G401.6 (cell line): ENCODE data around the gene DAAM1.

Experiments used
- FAIRE-seq: peaks from 2 replicates; lab custom pipeline; 2012; peaks lifted over from hg19 to GRCh38; lab: Jason Lieb, UNC

Gene DAAM1

DNA sequence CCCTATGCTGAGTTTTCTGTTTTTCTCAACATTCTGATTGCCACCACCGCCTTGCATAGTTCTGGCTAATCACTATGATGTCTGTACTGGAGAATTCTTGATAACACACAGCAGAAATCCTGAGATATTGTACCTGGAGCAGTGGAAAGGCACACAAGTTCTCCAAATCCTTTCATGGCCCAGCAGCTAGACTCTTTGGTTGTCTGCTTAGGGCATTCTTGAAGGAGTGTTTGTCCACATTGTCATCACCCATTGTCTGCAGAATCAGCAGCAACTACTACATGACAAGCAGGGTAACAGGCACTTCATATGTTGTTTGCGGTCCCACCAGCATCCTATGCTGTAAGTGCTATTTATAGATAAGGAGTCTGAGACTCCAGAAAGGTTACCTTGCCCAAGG is 128.9 kb downstream of the DAAM1 start:
- FAIRE-seq: no peak

DNA sequence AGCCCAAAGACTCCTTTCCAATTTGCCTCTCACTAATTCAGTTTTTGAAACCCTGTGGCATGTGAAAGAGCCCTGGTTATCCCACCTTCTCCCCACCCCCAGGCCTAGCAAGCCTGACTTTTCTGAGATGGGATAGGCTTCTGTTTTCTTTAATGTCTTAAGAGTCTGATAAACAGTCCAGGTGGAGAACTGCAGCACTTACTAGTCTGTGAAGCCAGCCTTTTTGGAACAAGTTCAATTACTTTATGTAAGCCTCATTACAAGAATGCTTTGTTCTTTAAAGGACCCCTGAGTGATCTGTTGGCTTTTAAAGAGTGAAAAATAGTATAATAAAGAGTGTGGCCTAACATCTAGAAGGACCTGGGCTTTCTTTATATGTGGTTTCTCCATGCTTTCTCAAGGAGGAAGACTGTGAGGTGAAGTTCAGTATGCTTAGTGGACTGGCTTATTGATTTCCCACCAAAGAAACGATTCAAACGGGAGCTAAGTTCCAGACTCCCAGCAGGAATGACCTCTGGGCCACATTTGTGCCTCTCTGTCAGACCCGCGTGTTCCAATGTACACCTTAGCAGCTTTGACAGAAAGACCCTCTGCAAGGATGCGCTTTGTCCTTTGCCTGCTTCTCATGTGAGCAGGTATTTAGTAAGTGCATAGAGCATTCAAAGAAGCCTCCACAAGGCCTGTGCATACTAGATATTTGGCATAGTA is 129.5 kb downstream of the DAAM1 start:
- FAIRE-seq: no peak

DNA sequence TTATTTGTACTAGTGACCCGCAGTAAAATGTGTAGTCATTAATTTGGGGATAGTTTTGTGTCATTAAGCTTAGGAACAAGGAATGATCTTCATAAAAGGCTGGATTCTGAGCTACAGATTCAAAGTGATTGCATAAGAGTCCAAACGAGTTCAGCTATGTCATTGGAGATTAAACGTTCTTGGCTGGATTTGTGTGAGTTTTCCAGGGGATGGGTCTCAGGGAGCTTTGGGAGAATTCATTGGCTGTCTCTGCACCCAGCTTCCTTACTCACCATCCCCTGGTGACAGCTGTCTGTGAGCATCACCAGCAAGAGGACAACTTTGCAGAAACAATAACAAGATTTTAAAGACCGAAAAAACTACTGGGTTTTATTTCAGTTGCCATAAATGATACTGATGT is 130.4 kb downstream of the DAAM1 start:
- FAIRE-seq: no peak

DNA sequence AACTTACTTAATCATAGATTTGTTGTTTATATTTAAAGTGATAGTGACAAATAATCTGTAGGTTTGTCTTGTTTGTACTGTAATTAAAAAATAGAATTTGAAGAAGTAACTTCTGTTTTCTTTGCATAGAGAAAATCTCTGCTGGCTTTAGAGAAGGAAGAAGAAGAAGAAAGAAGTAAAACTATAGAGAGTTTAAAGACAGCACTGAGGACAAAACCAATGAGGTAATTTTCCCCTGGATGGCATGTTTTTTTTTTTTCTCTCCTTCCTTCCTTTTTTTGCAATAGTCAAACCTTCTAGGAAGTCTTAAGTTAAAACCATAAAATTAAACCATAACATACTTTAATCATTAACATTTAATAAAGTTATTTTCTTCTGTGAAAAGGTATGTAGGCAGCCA is 131.9 kb downstream of the DAAM1 start:
- no peak for FAIRE-seq

DNA sequence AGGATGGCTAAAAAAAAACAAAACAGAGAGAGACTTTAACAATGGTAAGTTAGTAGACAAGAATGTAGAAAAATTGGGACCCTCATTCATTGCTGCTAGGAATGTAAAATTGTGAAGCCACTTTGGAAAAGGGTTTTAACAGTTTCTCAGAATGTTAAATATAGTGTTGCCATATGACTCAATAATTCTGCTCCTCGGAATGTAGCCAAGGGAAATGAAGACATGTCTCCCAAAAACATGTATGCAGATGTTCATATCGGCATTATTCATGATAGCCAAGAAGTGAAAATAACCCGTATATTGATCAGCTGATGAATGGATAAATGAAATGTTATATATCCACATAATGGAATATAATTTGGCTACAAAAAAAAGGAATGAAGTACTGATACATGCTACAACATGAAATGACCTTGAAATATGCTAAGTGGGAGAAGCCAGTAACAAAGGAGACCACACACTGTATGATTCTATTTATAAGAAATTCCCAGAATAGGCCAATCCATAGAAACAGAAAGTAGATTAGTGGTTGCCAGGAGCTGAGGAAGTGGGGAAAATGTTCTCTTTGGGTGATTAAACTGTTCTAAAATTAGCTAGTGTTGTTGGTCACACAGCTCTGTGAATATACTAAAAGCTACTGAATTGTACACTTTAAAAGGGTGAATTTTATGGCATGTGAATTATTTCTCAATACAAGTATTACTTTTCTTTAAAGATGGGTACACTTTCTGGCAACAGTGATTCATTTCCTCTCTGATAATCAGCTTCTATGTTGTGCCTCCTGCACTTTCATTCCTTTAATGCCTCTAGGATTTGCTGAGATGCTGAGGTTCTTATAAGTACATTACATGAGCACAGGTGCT is 132.5 kb downstream of the DAAM1 start:
- FAIRE-seq: no peak

DNA sequence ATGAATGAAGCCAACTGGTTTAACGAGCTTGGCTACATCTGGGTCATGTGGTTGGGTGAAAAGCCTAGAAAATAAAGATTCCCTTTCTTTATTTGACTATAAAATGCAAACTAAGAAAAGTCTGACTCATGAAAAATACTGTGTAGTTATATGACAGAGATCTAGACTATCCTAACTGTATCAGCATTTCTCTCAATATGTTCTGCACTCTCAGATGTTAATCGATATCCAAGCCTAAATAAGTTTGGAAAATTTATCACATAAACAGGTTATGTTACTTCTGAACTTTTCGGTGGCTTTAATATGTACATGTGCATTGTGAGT is 133.1 kb downstream of the DAAM1 start:
- FAIRE-seq: no peak

DNA sequence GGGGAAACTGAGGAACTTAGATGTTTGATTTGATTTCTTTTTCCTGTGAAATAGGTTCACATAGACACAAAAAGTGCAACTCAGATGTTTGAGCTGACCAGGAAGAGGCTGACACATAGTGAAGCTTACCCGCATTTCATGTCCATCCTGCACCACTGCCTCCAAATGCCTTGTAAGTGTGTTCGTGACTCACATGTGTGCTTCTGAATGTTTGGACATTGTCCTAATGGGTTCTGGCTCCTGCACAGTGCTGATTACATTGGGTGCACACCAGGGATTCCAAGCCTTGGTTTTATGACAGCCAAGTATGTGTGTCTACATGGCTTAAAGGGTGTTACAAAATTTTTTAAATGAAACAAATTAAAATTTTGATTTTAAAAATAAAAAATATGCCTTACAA is 137.4 kb downstream of the DAAM1 start:
- no peak for FAIRE-seq

DNA sequence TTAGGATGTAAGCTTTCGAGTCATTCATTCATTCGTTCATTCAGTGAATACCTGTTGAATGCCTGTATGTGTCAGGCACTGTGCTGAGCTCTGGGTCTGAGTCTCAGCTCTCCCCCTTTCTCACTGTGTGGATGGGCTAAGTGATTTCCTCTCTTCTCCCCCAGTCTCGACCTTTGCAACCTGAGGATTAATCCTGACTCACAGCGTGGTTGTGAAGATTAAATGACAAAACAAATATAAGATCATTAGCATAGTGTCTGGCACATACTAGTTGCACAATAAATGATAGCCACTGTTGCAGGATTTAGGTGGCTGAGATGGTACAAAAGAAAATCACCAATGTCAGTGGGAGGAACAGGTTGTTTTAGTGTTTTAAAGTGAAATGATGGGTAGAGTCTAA is 140.0 kb downstream of the DAAM1 start:
- FAIRE-seq: no peak

DNA sequence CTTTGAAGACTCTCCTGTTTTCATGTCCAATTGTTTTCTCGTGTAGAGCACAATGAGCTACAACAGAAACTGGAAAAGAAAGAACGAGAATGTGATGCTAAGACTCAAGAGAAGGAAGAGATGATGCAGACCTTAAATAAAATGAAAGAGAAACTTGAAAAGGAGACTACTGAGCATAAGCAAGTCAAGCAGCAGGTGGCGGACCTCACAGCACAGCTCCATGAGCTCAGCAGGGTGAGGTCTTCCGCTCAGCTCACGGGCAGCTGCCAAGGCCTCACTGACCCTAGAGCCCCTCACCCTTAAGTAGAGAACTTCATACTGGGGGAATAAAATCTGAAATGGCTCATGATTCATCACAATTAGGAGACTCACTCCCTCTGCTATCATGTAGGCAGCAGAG is 142.0 kb downstream of the DAAM1 start:
- FAIRE-seq: no peak

DNA sequence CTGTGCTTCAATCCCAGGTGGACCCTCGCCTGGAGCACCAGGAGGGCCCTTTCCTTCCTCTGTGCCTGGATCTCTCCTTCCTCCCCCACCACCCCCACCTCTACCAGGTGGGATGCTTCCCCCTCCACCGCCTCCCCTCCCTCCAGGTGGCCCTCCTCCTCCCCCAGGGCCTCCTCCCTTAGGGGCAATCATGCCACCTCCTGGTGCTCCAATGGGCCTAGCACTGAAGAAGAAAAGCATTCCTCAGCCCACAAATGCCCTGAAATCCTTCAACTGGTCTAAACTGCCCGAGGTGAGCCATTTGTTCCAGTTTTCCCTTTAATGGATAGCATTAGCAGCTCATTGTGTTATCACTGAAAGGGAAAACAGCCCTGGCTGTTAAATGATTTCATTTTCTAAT is 142.8 kb downstream of the DAAM1 start:
- no peak for FAIRE-seq

DNA sequence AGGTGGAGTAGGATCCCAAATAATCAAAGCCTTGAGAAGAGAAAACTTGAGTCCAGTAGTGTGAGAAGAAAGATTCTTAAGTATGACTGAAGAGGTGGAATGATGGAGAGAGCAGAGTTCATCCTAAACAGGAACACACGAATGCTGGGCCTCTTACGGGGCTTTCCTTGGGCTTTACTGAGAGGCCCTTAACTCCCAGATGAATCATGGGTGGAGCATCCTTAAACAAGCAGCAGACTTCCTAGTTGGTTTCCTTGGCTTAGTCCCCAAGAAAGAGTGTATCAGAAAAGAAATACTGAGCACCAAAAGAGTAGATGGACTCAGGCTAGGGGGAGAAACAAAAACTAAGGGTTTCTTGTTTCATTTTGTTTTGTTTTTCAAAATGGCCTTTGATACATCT is 144.3 kb downstream of the DAAM1 start:
- no peak for FAIRE-seq

DNA sequence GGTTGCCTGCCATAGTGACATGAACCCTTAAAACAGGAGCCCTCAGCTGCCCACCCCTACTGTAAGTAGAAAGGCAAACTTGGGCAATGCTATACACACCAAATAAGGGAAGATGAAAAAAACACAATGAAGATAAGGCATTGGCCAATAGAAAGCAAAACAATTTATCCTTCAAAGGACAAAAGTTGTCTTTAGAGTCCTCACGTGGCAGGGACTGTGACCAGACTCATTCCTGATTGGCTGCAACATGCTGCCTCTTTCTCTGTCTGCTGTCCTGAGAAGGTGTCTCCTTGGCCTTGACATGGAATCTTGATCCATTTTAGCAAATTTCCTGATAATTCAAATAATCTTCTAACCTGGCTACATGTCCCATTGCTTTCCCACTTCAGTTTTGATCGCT is 144.8 kb downstream of the DAAM1 start:
- FAIRE-seq: no peak

DNA sequence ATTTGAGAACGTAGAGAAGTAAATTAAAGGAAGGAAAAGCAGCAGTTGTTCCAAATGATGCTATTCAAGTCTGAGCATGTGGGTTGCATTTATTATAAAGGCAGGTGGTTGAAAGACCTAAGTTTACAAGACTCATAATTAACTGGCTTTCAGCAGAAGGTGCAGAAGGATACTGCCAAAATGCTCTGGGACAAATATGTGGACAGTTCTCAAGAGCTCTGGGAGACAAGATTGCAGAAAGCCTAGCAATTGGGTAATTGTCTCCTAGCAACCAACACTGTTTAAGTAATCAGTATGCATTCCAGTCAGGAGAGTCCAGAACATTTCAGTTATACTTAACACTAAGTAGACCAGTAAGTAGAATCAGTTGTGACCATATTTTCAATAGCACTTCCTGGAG is 145.2 kb downstream of the DAAM1 start:
- FAIRE-seq: no peak

DNA sequence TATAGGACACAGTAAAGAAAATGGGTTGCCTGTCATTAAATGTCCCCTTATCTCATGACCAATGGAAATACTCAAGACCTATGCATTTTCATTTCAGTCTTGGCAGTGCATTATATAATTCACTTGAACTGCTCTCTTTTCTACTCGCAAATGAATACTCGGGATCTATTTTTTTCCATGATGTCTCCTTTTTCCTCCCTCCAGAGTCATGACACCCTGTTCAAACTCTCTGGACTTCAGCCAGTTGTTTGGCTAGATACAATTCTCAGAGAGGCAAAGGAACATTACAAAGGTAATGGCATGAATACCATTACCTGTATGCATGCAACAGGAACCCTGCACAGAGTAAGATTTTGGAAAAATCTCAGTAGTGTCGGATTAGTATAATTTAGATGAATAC is 145.8 kb downstream of the DAAM1 start:
- no peak for FAIRE-seq

DNA sequence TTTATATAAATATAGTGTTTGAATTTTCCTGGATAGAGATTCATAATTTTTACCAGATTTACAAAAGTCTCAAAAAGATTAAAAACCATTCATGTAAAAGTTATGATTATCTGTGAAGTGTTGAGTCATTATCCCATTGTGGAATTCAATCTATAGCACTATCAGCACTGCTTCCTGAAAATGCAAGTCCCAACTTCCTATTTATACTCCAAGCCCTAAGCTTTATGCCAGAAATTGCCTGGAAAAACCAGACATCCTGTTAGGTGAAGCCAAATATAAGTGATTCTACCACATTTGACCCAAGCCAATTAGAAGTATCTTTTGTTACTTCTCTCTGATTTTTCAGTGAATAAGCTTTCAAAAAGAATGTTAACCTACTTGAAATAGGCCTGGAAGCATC is 147.6 kb downstream of the DAAM1 start:
- FAIRE-seq: no peak

DNA sequence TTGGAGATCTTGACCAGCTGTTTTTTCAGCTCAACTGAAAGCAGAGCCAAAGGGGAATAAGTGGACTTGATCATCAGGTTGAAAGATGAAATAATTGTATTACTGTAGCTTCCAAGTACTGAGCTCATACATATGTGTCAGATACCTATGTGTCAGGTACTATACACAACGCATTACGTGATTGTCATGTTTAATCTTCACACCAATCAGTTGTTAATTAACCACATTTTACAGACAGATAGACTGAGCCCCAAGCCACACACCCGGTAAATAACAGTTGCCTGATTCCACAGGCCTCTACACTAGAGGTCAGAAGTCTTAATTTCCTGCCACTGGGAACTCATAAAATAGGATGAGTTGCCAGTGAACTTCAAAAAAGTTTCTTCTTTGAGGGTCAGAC is 148.2 kb downstream of the DAAM1 start:
- no peak for FAIRE-seq

DNA sequence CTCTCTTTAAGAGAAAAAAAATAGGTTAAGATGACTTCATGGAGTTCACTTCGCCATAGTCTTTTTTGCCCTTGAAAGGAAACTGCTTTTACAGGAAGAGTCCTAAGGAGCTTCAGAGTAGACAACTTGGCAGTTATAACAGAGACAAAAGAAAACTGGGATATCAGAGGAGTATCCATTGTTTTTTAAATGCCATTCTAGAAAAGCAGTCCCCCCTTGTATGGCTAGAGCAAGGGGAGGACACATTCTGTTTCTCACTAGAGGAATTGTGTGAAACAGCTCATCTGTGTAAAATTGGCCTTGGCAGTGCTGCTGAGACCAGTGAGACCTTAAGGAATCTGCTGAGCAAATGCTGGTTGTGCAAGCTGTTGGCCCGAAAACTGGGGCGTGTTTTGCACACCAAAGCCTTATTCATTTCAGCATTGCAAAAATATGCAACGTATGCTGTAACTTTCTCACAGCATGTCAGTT is 148.7 kb downstream of the DAAM1 start:
- FAIRE-seq: no peak

DNA sequence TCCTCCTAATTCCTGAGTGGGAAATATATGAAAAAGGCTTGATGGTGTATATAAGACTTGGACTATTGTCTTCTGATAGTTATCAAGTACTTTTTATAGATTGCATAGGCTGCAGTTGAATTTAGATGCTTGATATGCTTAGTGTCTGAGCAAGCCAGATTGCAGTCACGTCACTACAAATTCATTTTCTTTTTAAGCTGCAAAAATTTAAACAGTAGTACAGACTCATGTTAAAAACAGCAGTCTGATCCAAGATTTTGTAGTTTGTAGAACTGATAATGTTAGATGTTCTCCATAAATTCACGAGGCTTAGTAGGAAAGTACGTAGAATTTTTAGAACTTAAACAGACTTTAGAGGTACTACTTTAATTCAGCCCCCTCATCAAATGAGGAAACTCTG is 150.3 kb downstream of the DAAM1 start:
- no peak for FAIRE-seq

DNA sequence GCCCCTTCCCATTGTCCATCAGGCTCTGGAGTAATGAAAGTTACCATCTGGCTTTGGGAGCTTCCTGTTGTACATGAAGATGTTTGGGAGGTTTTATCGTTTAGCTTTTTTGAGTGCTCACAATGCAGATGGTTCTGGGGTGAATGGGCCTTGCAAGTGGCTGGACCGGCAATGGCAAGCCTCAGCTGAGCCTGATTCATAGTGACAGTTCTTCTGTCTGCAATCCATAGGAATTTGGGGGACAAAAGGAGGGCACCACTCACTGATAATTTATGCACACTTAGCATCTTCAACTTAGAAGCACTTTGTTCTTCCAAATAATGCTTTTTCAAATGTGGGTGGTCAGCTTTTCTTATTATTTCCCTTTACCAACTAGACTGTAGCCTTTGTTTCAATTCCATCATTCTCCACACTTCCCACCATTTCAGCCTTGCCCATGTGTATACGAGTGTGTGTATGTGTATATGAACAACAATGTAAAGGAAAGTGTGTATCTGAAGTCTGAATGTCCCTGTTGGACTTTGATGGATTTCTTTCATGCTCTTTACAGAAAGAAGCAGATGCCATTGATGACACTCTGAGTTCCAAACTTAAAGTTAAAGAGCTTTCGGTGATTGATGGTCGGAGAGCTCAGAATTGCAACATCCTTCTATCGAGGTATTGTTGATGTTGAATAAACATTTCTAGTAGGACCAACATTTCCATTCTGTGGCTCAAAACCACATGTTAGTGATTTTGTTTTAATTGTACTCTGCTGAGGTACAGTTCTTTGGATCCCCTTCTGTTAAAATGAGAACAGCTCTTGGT is 151.3 kb downstream of the DAAM1 start:
- no peak for FAIRE-seq

DNA sequence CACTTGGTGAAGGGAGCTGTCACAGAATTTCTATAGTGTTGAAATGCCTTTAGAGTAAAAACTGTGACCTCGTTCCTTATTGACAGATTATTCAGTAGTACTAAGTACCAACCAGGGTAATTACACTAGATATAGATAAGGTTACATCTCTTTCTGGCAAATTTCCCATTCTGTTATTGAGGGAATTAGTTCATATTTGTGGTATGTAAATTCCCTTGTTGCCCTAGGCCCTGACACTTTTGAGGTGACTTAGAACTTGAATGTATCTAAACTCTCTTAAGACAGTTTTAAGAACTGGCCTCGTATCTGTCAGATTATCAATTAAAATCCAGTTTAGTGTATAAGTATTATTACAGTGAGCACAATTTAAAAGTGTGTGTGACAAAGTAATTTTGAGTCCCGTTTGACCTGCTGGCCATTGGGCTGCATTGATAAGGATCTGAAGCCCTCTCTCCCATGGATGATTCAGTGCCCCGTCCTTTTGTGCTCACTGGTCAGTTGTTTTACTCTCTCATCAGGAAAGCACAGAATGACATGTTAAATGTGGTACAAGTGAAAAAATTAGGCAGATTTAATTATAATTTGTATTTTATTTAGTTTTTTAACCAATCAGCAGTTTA is 153.5 kb downstream of the DAAM1 start:
- FAIRE-seq: no peak

DNA sequence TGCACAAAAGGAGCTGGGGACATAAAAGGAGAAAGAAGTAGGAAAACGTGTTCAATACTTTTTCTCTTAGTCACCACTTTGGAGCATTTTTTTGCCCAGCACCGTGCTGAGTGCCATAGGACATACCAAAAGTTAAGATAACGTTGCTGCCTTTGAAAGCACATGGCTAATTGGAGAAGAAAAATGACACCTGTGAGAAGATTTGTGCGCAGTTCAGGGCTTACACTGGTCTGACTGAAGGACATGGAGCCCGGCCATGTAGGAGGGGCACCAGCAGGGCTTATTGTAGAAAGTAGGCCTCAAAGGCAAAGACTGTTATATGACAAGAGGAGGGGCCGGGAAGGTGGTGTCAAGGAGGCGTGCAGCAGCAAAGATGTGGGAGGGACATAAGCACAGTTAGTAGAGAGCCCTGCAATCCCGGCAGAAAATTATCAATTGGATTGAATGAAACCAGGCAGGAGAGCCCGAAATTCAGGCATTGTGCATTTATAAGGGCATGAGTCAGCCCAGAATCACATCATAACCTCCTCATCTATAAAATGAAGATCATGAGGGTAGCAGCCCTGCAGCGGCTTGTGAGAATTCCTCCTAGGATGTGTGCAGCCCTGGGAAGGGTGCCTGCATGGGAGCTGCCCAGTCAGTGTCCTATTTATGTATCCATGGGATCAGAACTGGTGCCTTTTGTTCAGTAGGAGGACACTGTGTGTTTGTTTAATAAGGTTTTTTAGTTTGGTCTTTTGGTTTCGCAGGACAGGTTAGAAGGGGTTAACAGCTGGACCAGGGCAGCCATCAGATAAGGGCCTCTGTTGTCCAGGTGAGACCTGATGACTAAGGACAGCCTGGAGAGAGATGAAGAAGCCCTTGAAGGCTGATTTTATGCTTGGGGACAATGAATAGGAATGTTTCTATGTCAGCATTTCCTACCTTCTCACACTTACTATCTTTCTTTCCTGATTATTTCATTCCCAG is 154.3 kb downstream of the DAAM1 start:
- no peak for FAIRE-seq

DNA sequence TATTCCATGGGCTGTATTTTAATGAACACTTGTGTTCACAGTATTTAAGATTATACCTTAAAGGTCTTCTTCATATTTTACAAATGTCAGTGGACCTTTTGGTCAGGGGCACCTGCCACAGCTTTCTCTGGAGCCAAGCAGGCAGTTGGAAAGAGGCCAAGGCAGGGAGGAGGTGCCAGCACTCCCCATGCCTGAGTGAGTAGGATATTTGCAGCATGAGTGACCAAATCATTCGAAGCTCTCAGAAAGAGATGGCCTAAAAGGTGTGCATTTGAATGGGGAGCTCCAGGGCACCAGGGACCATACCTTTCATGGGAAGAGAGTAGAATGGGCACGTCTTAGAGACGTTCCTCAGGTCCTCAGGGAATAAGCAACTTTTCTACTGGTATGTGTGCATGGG is 155.1 kb downstream of the DAAM1 start:
- no peak for FAIRE-seq
